ENCODE data around the gene AIMP1. TPM values are rescaled to one million over a fixed set of nuclear protein-coding genes. Genes with fewer than 3 reads are reported as not detected.

AIMP1 gene
- total and polyA plus RNA-seq, 10 of the 15 experiments (the other 5 are each of a cell fraction or from before 2014, with no cell fraction given) = 18.6 to 131 (median 56.5) TPM

DNA sequence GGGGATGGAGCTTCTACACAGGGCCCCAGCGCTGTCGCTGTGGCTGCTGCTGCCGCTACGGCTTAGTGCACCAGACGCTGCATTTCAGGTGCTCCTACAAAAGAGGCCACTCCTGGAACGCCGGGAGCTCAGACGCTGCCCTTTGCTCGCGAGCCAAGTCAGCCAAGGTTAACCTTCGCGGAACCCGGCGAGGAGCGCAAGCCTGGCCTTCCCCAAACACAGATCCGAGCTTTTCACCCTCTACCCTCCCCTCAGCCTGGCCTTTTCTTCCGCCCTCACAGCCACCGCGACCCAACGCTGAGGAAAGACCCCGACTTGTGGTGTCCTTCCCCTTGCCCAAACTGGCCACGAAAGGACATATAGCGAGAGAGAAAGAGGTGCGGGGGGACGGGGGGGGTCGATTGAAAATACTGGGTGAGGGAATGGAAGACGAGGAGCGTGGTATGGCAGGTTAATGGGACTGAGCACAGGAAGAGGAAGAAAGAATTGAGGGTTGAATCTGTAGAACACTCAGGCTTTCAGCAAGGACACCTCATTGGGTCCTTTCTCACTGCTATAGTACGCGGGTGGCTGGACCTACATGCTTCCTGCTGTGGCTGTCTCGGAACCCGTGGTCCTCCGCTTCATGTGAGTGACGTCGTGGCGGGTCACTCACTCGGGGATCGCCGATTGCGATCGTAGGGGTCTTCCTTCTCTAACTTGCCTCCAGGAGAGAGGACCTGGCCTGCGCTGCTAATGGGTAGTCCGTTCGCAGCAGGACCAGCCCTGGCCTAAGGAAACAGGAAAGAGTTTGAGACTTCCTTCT lies at the start of gene AIMP1, which contains the start of gene TBCK (continued):
- TF ChIP-seq, protein P1, sequence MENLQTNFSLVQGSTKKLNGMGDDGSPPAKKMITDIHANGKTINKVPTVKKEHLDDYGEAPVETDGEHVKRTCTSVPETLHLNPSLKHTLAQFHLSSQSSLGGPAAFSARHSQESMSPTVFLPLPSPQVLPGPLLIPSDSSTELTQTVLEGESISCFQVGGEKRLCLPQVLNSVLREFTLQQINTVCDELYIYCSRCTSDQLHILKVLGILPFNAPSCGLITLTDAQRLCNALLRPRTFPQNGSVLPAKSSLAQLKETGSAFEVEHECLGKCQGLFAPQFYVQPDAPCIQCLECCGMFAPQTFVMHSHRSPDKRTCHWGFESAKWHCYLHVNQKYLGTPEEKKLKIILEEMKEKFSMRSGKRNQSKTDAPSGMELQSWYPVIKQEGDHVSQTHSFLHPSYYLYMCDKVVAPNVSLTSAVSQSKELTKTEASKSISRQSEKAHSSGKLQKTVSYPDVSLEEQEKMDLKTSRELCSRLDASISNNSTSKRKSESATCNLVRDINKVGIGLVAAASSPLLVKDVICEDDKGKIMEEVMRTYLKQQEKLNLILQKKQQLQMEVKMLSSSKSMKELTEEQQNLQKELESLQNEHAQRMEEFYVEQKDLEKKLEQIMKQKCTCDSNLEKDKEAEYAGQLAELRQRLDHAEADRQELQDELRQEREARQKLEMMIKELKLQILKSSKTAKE (IDR thresholded peaks at IDR 0.05; ENCODE audit: low read depth, poor library complexity, severe bottlenecking) = peak; percentile 95
- TF ChIP-seq MYB (IDR thresholded peaks at IDR 0.05; ENCODE audit: borderline replicate concordance, low read depth, low read length) = peak; percentile 97
- peak; percentile 99 for TF ChIP-seq NBN (IDR thresholded peaks at IDR 0.05)
- TF ChIP-seq MYC (IDR thresholded peaks at IDR 0.05; ENCODE audit: insufficient read depth, insufficient read length, insufficient replicate concordance, low read length, severe bottlenecking) = peak; percentile 96
- TF ChIP-seq MXI1 (IDR thresholded peaks at IDR 0.05; ENCODE audit: low read depth, low read length) = peak; percentile 96
- TF ChIP-seq HDAC6 (IDR thresholded peaks at IDR 0.05; ENCODE audit: unreplicated experiment) = no peak
- 0 out of 2 replicates have a peak, but pooled peaks have one; percentile 20 for TF ChIP-seq CBX5 (IDR thresholded peaks at IDR 0.05; ENCODE audit: low read depth)
- TF ChIP-seq CBFB (IDR thresholded peaks at IDR 0.05; ENCODE audit: low read depth) = peak; percentile 95
- TF ChIP-seq CREM (IDR thresholded peaks at IDR 0.05; ENCODE audit: low read depth) = peak; percentile 98
- 0 out of 2 replicates have a peak, but pooled peaks have one; percentile 52 for TF ChIP-seq BMI1 (IDR thresholded peaks at IDR 0.05; ENCODE audit: borderline replicate concordance)
- TF ChIP-seq, protein P2, sequence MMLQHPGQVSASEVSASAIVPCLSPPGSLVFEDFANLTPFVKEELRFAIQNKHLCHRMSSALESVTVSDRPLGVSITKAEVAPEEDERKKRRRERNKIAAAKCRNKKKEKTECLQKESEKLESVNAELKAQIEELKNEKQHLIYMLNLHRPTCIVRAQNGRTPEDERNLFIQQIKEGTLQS (IDR thresholded peaks at IDR 0.05; ENCODE audit: borderline replicate concordance, extremely low read depth, low read depth, low read length) = no peak; the same call in 1 of the 2 replicates
- peak; percentile 96 for TF ChIP-seq CREB1 (IDR thresholded peaks at IDR 0.05; ENCODE audit: low read depth)
- TF ChIP-seq, protein P3, sequence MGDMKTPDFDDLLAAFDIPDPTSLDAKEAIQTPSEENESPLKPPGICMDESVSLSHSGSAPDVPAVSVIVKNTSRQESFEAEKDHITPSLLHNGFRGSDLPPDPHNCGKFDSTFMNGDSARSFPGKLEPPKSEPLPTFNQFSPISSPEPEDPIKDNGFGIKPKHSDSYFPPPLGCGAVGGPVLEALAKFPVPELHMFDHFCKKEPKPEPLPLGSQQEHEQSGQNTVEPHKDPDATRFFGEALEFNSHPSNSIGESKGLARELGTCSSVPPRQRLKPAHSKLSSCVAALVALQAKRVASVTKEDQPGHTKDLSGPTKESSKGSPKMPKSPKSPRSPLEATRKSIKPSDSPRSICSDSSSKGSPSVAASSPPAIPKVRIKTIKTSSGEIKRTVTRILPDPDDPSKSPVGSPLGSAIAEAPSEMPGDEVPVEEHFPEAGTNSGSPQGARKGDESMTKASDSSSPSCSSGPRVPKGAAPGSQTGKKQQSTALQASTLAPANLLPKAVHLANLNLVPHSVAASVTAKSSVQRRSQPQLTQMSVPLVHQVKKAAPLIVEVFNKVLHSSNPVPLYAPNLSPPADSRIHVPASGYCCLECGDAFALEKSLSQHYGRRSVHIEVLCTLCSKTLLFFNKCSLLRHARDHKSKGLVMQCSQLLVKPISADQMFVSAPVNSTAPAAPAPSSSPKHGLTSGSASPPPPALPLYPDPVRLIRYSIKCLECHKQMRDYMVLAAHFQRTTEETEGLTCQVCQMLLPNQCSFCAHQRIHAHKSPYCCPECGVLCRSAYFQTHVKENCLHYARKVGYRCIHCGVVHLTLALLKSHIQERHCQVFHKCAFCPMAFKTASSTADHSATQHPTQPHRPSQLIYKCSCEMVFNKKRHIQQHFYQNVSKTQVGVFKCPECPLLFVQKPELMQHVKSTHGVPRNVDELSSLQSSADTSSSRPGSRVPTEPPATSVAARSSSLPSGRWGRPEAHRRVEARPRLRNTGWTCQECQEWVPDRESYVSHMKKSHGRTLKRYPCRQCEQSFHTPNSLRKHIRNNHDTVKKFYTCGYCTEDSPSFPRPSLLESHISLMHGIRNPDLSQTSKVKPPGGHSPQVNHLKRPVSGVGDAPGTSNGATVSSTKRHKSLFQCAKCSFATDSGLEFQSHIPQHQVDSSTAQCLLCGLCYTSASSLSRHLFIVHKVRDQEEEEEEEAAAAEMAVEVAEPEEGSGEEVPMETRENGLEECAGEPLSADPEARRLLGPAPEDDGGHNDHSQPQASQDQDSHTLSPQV (IDR thresholded peaks at IDR 0.05) = peak; percentile 96
- TF ChIP-seq EP300 (IDR thresholded peaks at IDR 0.05; ENCODE audit: borderline replicate concordance in 1 of 2, control insufficient read depth in 1 of 2, low read depth in 2 of 2, low read length in 2 of 2) = peak in 1 of 2 experiments; percentile 50; a peak in 1 of 4 replicates
- TF ChIP-seq, protein P4, sequence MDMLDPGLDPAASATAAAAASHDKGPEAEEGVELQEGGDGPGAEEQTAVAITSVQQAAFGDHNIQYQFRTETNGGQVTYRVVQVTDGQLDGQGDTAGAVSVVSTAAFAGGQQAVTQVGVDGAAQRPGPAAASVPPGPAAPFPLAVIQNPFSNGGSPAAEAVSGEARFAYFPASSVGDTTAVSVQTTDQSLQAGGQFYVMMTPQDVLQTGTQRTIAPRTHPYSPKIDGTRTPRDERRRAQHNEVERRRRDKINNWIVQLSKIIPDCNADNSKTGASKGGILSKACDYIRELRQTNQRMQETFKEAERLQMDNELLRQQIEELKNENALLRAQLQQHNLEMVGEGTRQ (IDR thresholded peaks at IDR 0.05; ENCODE audit: borderline replicate concordance, low read depth, low read length) = no peak; the same call in 1 of the 2 replicates
- peak; percentile 40; the same call in 1 of the 2 replicates for TF ChIP-seq GATAD2B (conservative IDR thresholded peaks at IDR 0.05; ENCODE audit: low read depth)
- TF ChIP-seq POLR2A (IDR thresholded peaks at IDR 0.05; ENCODE audit: low read depth, low read length) = peak; percentile 97
- TF ChIP-seq EGR1 (IDR thresholded peaks at IDR 0.05; ENCODE audit: borderline replicate concordance in 1 of 2, low read depth in 2 of 2, low read length in 2 of 2) = 0 out of 3 replicates have a peak, but pooled peaks of 1 of the 2 experiments have one; percentile 42
- TF ChIP-seq SIN3A (IDR thresholded peaks at IDR 0.05; ENCODE audit: low read depth, low read length) = peak; percentile 80
- TF ChIP-seq RFX5 (IDR thresholded peaks at IDR 0.05; ENCODE audit: low read depth, low read length) = no peak
- peak; percentile 78; the same call in 1 of the 2 replicates for TF ChIP-seq POLR2AphosphoS2 (IDR thresholded peaks at IDR 0.05; ENCODE audit: low read depth, low read length)
- TF ChIP-seq RUNX3 (IDR thresholded peaks at IDR 0.05; ENCODE audit: low read length) = peak; percentile 90
